ENCODE measurements around the gene C14orf132. TPM values are rescaled to one million over a fixed set of nuclear protein-coding genes. Genes with fewer than 3 reads are reported as not detected.
A peak's percentile ranks its signal among the peaks of the same experiment; 100 is the strongest.

Gene C14orf132
- total and polyA plus RNA-seq, 2 experiments from 2014 or later = 17.0 to 19.3 TPM

DNA sequence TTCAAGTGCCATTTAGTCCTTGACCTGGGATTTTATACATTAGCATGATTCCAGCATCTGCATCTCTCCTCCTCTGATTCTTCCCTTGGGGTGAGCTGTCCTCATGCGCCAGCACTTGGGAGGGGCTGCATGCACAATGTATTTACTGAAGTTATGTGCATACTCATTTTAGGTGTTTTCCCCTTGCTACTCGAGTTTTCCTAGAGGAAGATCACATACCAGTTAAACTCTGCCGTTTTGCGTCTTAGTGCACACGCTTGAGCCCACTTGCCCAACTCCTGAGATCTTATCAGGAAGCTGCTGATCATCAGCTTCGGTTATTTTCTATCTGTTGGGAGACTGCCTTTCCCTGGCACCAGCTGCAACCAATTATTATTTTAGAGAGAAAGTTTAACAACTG is 78.8 kb downstream of the C14orf132 start:
- Histone ChIP-seq H3K79me2 (no peaks in the 10 kb centered on the region), H3K4me2 (peak overlapping the region; percentile 26), H3K36me3 (replicated peaks; ENCODE audit: insufficient read depth, low read depth) (no peaks in the 10 kb centered on the region), H3K4me1 (ENCODE audit: insufficient read depth) (peaks cover 25% of the 10 kb centered on the region), H2AFZ (no peak overlapping the region), H3K4me3 (no peak overlapping the region), H4K20me1 (ENCODE audit: insufficient read depth, poor library complexity, severe bottlenecking) (no peaks in the 10 kb centered on the region), H3K27ac (peak overlapping the region; percentile 68), H3K9me3 (ENCODE audit: low read depth) (peaks cover 4% of the 10 kb centered on the region), H3K27me3 (no peaks in the 10 kb centered on the region), H3K9me2 (replicated peaks; ENCODE audit: insufficient read depth) (no peaks in the 10 kb centered on the region)
- TF ChIP-seq EZH2 (IDR thresholded peaks at IDR 0.05; ENCODE audit: borderline replicate concordance) = no peak
- TF ChIP-seq EZH2phosphoT487 (IDR thresholded peaks at IDR 0.05; ENCODE audit: low read depth, severe bottlenecking, unreplicated experiment) = no peak
- TF ChIP-seq, protein P1, sequence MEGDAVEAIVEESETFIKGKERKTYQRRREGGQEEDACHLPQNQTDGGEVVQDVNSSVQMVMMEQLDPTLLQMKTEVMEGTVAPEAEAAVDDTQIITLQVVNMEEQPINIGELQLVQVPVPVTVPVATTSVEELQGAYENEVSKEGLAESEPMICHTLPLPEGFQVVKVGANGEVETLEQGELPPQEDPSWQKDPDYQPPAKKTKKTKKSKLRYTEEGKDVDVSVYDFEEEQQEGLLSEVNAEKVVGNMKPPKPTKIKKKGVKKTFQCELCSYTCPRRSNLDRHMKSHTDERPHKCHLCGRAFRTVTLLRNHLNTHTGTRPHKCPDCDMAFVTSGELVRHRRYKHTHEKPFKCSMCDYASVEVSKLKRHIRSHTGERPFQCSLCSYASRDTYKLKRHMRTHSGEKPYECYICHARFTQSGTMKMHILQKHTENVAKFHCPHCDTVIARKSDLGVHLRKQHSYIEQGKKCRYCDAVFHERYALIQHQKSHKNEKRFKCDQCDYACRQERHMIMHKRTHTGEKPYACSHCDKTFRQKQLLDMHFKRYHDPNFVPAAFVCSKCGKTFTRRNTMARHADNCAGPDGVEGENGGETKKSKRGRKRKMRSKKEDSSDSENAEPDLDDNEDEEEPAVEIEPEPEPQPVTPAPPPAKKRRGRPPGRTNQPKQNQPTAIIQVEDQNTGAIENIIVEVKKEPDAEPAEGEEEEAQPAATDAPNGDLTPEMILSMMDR (IDR thresholded peaks at IDR 0.05; ENCODE audit: poor library complexity) = no peak
- no peak for DNase-seq (ENCODE audit: low spot score)
- WGBS (ENCODE audit: low lambda C conversion rate, missing lambda C conversion rate) = 59% methylated on average over 6 of the region's 6 CpGs

DNA sequence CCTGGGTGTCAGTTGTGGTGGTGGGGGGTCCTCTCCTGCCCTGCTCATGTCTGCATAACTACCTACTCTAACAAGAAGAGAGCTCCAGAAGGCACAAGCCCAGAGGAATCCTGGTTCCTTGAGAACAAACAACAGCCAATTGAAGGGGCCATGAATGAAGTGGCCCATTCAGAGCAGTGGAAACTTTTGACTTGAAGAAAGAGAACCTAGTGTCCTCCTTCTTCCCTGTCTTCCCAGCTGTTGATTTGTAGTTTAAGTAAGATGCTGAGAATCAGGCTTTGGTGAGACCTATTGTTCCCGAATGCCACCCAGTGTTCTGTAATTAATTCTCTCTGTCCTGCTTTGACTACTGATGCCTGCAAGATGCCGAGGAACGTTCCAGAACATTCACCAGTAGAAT is 79.2 kb downstream of the C14orf132 start:
- WGBS (ENCODE audit: low lambda C conversion rate, missing lambda C conversion rate) = 83% methylated on average over 3 of the region's 3 CpGs
- Histone ChIP-seq H3K4me2 (no peak overlapping the region), H3K4me1 (ENCODE audit: insufficient read depth) (peaks cover 25% of the 10 kb centered on the region), H3K4me3 (no peak overlapping the region), H3K9me3 (ENCODE audit: low read depth) (peaks cover 1% of the 10 kb centered on the region), H3K36me3 (replicated peaks; ENCODE audit: insufficient read depth, low read depth) (no peaks in the 10 kb centered on the region), H3K9me2 (replicated peaks; ENCODE audit: insufficient read depth) (no peaks in the 10 kb centered on the region), H2AFZ (no peak overlapping the region), H4K20me1 (ENCODE audit: insufficient read depth, poor library complexity, severe bottlenecking) (no peaks in the 10 kb centered on the region), H3K27ac (no peak overlapping the region), H3K27me3 (no peaks in the 10 kb centered on the region), H3K79me2 (no peaks in the 10 kb centered on the region)
- TF ChIP-seq, protein P1 (IDR thresholded peaks at IDR 0.05; ENCODE audit: poor library complexity) = no peak
- no peak for TF ChIP-seq EZH2 (IDR thresholded peaks at IDR 0.05; ENCODE audit: borderline replicate concordance)
- no peak for TF ChIP-seq EZH2phosphoT487 (IDR thresholded peaks at IDR 0.05; ENCODE audit: low read depth, severe bottlenecking, unreplicated experiment)
- no peak for DNase-seq (ENCODE audit: low spot score)

DNA sequence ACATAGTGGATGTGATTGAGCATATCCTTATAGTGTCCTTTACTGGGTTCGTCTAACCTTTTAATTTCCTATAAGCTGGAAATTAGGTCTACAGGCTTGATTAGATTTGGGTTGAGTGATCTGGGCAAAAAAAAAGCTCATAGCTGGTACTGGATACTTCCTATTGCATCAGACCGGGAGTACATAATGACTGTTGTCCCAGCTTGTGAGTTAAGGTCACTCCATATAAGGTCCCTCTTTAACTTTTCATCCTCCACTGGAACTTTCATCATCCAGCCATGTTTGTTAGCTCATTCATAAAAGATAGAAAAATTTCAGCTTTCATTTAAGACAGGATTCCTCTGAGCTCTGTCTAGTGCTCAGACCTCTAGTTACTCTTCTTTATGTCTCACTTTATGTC is 80.8 kb downstream of the C14orf132 start:
- no peaks in the 10 kb centered on the region for H3K9me2 ChIP-seq (replicated peaks; ENCODE audit: insufficient read depth)
- H3K4me2 ChIP-seq = no peak overlapping the region
- no peak overlapping the region for H3K27ac ChIP-seq
- no peaks in the 10 kb centered on the region for H3K9me3 ChIP-seq (ENCODE audit: low read depth)
- DNase-seq (ENCODE audit: low spot score) = no peak
- TF ChIP-seq EZH2phosphoT487 (IDR thresholded peaks at IDR 0.05; ENCODE audit: low read depth, severe bottlenecking, unreplicated experiment) (no peak), EZH2 (IDR thresholded peaks at IDR 0.05; ENCODE audit: borderline replicate concordance) (no peak)
- TF ChIP-seq, protein P1 (IDR thresholded peaks at IDR 0.05; ENCODE audit: poor library complexity) = no peak
- no peaks in the 10 kb centered on the region for H3K27me3 ChIP-seq
- H2AFZ ChIP-seq = no peak overlapping the region
- peaks cover 25% of the 10 kb centered on the region for H3K4me1 ChIP-seq (ENCODE audit: insufficient read depth)
- no peak overlapping the region for H3K4me3 ChIP-seq
- H4K20me1 ChIP-seq (ENCODE audit: insufficient read depth, poor library complexity, severe bottlenecking) = no peaks in the 10 kb centered on the region
- H3K79me2 ChIP-seq = no peaks in the 10 kb centered on the region
- WGBS (ENCODE audit: low lambda C conversion rate, missing lambda C conversion rate) = 80% methylated on average over 2 of the region's 2 CpGs
- no peaks in the 10 kb centered on the region for H3K36me3 ChIP-seq (replicated peaks; ENCODE audit: insufficient read depth, low read depth)

GRCh38 chr14:96120392-96120791 is 81.2 kb downstream of the C14orf132 start:
- WGBS (ENCODE audit: low lambda C conversion rate, missing lambda C conversion rate) = 76% methylated on average over 3 of the region's 3 CpGs
- no peak overlapping the region for H2AFZ ChIP-seq

More at GRCh38 chr14:96120392-96120791, 81.2 kb downstream of the C14orf132 start:
- Histone ChIP-seq H3K36me3 (replicated peaks; ENCODE audit: insufficient read depth, low read depth) (no peaks in the 10 kb centered on the region), H3K27me3 (no peaks in the 10 kb centered on the region), H3K4me3 (no peak overlapping the region), H3K9me3 (ENCODE audit: low read depth) (no peaks in the 10 kb centered on the region), H3K27ac (no peak overlapping the region), H3K79me2 (no peaks in the 10 kb centered on the region), H4K20me1 (ENCODE audit: insufficient read depth, poor library complexity, severe bottlenecking) (no peaks in the 10 kb centered on the region), H3K9me2 (replicated peaks; ENCODE audit: insufficient read depth) (no peaks in the 10 kb centered on the region), H3K4me2 (no peak overlapping the region), H3K4me1 (ENCODE audit: insufficient read depth) (peaks cover 25% of the 10 kb centered on the region)
- no peak for DNase-seq (ENCODE audit: low spot score)
- TF ChIP-seq, protein P1 (IDR thresholded peaks at IDR 0.05; ENCODE audit: poor library complexity) = no peak
- no peak for TF ChIP-seq EZH2 (IDR thresholded peaks at IDR 0.05; ENCODE audit: borderline replicate concordance)
- no peak for TF ChIP-seq EZH2phosphoT487 (IDR thresholded peaks at IDR 0.05; ENCODE audit: low read depth, severe bottlenecking, unreplicated experiment)
